Measurements from ENCODE around the gene POLR2M. TPM values are rescaled to one million over a fixed set of nuclear protein-coding genes. Genes with fewer than 3 reads are reported as not detected.

The POLR2M gene
- total and polyA plus RNA-seq, 2 donors (not counting 1 experiment from before 2014, with no cell fraction given) = 17.0 to 67.4 TPM

DNA sequence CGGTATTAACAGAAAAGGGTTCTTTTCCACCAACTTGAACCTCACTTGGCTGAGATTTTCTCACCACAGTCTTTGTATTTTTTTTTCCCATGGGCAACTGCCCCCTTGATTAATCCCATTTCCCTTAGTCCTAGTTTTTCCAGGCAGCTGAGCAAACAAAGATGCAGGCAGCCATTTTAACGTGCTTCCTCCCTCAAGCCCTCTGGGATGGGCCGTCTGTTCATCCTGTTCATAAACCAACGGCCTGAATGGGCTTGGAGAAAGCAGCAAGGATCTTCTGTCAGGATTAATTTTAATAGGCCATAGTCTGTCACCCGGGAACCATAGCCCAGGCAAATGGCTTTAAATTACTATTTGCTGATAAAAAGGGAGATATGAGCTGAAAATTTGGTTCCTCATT is 10.4 kb upstream of the POLR2M start:
- 93% methylated on average over 4 of the region's 5 CpGs for WGBS (ENCODE audit: insufficient coverage)
- H3K27me3 Mint-ChIP-seq = peaks cover 59% of the 10 kb centered on the region
- peaks cover 0 to 1% (median 0%) of the 10 kb centered on the region in 3 donors for H3K9me3 ChIP-seq (ENCODE audit: control extremely low read depth in 1 of 3, control insufficient read depth in 2 of 3, insufficient read depth in 1 of 3, low read length in 2 of 3)
- H3K4me1 ChIP-seq (ENCODE audit: control insufficient read depth in 2 of 2, insufficient read depth in 2 of 2, low read length in 2 of 2) = no peaks in the 10 kb centered on the region
- H3K79me2 ChIP-seq (ENCODE audit: control insufficient read depth, insufficient read depth, low read length) = no peaks in the 10 kb centered on the region
- no peaks in the 10 kb centered on the region for H3K9me3 Mint-ChIP-seq (ENCODE audit: insufficient read depth)
- H4K20me1 ChIP-seq (ENCODE audit: control insufficient read depth, insufficient read depth, low read length, poor library complexity, severe bottlenecking) = no peaks in the 10 kb centered on the region
- no peak overlapping the region for H3K4me2 ChIP-seq (replicated peaks; ENCODE audit: low read depth, low read length, poor library complexity, severe bottlenecking)
- no peak overlapping the region for H2AFZ ChIP-seq (ENCODE audit: insufficient read depth, low read depth, low read length, poor library complexity, severe bottlenecking)
- no peaks in the 10 kb centered on the region for H3K4me1 Mint-ChIP-seq
- H3K4me3 ChIP-seq (ENCODE audit: control extremely low read depth in 1 of 5, extremely low read depth in 1 of 5, insufficient read depth in 1 of 5, low read depth in 2 of 5, low read length in 4 of 5) = no peak overlapping the region
- H3K36me3 ChIP-seq (replicated peaks in 1 of 2; ENCODE audit: control extremely low read depth in 1 of 2, control insufficient read depth in 1 of 2, extremely low read depth in 1 of 2, insufficient read depth in 2 of 2, low read length in 1 of 2) = no peaks in the 10 kb centered on the region
- no peak for DNase-seq
- CTCF ChIA-PET = no interaction called here
- intact Hi-C loops (cut with micrococcal nuclease) = no loop called here
- POLR2A ChIA-PET = no interaction called here
- ATAC-seq (ENCODE audit: low read depth) = no peak
- peaks cover 0 to 16% (median 6%) of the 10 kb centered on the region in 4 experiments for H3K27me3 ChIP-seq (replicated peaks in 1 of 4; ENCODE audit: control extremely low read depth in 1 of 4, control insufficient read depth in 3 of 4, insufficient read depth in 4 of 4, low read length in 3 of 4)
- H3K4me3 Mint-ChIP-seq = no peak overlapping the region
- TF ChIP-seq, protein P1, sequence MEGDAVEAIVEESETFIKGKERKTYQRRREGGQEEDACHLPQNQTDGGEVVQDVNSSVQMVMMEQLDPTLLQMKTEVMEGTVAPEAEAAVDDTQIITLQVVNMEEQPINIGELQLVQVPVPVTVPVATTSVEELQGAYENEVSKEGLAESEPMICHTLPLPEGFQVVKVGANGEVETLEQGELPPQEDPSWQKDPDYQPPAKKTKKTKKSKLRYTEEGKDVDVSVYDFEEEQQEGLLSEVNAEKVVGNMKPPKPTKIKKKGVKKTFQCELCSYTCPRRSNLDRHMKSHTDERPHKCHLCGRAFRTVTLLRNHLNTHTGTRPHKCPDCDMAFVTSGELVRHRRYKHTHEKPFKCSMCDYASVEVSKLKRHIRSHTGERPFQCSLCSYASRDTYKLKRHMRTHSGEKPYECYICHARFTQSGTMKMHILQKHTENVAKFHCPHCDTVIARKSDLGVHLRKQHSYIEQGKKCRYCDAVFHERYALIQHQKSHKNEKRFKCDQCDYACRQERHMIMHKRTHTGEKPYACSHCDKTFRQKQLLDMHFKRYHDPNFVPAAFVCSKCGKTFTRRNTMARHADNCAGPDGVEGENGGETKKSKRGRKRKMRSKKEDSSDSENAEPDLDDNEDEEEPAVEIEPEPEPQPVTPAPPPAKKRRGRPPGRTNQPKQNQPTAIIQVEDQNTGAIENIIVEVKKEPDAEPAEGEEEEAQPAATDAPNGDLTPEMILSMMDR (IDR thresholded peaks at IDR 0.05) = no peak
- TF ChIP-seq EZH2 (IDR thresholded peaks at IDR 0.05; ENCODE audit: borderline replicate concordance, insufficient read depth, low read depth, low read length, poor library complexity, severe bottlenecking) = no peak
- no peak overlapping the region for H3K9ac ChIP-seq (ENCODE audit: low read length)
- no peak overlapping the region for H3K27ac Mint-ChIP-seq
- no peak overlapping the region for H3K27ac ChIP-seq (ENCODE audit: low read length in 2 of 2)

DNA sequence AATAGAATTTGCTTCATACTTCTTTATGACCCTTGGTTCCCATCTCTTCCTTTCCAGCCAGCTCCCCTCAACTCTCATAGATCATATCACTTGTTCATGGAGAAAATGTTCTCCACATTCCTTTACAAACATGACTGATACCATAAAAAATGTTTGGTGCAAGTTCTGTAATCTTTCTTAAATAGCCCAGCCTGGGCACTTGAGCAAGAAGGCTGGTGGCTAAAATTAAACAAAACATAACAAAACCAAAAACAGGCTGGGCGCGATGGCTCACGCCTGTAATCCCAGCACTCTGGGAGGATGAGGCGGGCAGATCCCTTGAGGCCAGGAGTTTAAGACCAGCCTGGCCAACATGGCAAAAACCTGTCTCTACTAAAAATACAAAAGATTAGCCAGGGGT is 8.9 kb upstream of the POLR2M start:
- H3K27me3 ChIP-seq (replicated peaks in 1 of 4; ENCODE audit: control extremely low read depth in 1 of 4, control insufficient read depth in 3 of 4, insufficient read depth in 4 of 4, low read length in 3 of 4) = peaks cover 0 to 16% (median 6%) of the 10 kb centered on the region in 4 experiments
- ChIA-PET CTCF (no interaction called here), POLR2A (no interaction called here)
- no peaks in the 10 kb centered on the region for H3K9me3 Mint-ChIP-seq (ENCODE audit: insufficient read depth)
- H3K4me3 ChIP-seq (ENCODE audit: control extremely low read depth in 1 of 5, extremely low read depth in 1 of 5, insufficient read depth in 1 of 5, low read depth in 2 of 5, low read length in 4 of 5) = no peak overlapping the region
- no peaks in the 10 kb centered on the region for H3K4me1 Mint-ChIP-seq
- no peaks in the 10 kb centered on the region for H3K36me3 ChIP-seq (replicated peaks in 1 of 2; ENCODE audit: control extremely low read depth in 1 of 2, control insufficient read depth in 1 of 2, extremely low read depth in 1 of 2, insufficient read depth in 2 of 2, low read length in 1 of 2)
- no peaks in the 10 kb centered on the region for H3K79me2 ChIP-seq (ENCODE audit: control insufficient read depth, insufficient read depth, low read length)
- intact Hi-C loops (cut with micrococcal nuclease) = no loop called here
- no peak overlapping the region for H3K4me2 ChIP-seq (replicated peaks; ENCODE audit: low read depth, low read length, poor library complexity, severe bottlenecking)
- DNase-seq = no peak
- H2AFZ ChIP-seq (ENCODE audit: insufficient read depth, low read depth, low read length, poor library complexity, severe bottlenecking) = no peak overlapping the region
- TF ChIP-seq EZH2 (IDR thresholded peaks at IDR 0.05; ENCODE audit: borderline replicate concordance, insufficient read depth, low read depth, low read length, poor library complexity, severe bottlenecking) = no peak
- TF ChIP-seq, protein P1 (IDR thresholded peaks at IDR 0.05) = no peak
- peaks cover 0 to 1% (median 0%) of the 10 kb centered on the region in 3 donors for H3K9me3 ChIP-seq (ENCODE audit: control extremely low read depth in 1 of 3, control insufficient read depth in 2 of 3, insufficient read depth in 1 of 3, low read length in 2 of 3)
- WGBS (ENCODE audit: insufficient coverage) = 96% methylated on average over 4 of the region's 4 CpGs
- H3K4me3 Mint-ChIP-seq = no peak overlapping the region
- no peaks in the 10 kb centered on the region for H4K20me1 ChIP-seq (ENCODE audit: control insufficient read depth, insufficient read depth, low read length, poor library complexity, severe bottlenecking)
- H3K9ac ChIP-seq (ENCODE audit: low read length) = no peak overlapping the region
- no peak overlapping the region for H3K27ac ChIP-seq (ENCODE audit: low read length in 2 of 2)
- no peak for ATAC-seq (ENCODE audit: low read depth)
- peaks cover 68% of the 10 kb centered on the region for H3K27me3 Mint-ChIP-seq
- no peak overlapping the region for H3K27ac Mint-ChIP-seq
- no peaks in the 10 kb centered on the region for H3K4me1 ChIP-seq (ENCODE audit: control insufficient read depth in 2 of 2, insufficient read depth in 2 of 2, low read length in 2 of 2)

Measured in B cell (primary cell).